ENCODE measurements around the gene SRL.
"Not testable (repeated sequence)": the region's sequence is repeated elsewhere in the genome, so short reads cannot be mapped to it uniquely, and the experiment has no call there.

SRL gene

GRCh38 chr16:4261557-4262172 lies 19.8 kb upstream of the SRL start:
- DNase-seq (ENCODE audit: low read depth in 3 of 3) = peak in 1 of 3 experiments; percentile 18

- DNase-seq (ENCODE audit: low read depth in 3 of 3) = no peak
Observed at GRCh38 chr16:4260360-4260759, 18.5 kb upstream of the SRL start.

- no peak for DNase-seq (ENCODE audit: low read depth in 3 of 3)
Observed at GRCh38 chr16:4257646-4258556, 16.0 kb upstream of the SRL start.

GRCh38 chr16:4253394-4254150 lies 11.7 kb upstream of the SRL start:
- DNase-seq (ENCODE audit: low read depth in 3 of 3) = peak; percentile 99

- DNase-seq (ENCODE audit: low read depth in 3 of 3) = not testable (repeated sequence)
Observed at GRCh38 chr16:4253012-4253393, 11.1 kb upstream of the SRL start.

GRCh38 chr16:4249530-4250308 lies 7.8 kb upstream of the SRL start:
- DNase-seq (ENCODE audit: low read depth in 3 of 3) = no peak

GRCh38 chr16:4247460-4247784 lies 5.5 kb upstream of the SRL start:
- DNase-seq (ENCODE audit: low read depth in 3 of 3) = no peak

- DNase-seq (ENCODE audit: low read depth in 3 of 3) = no peak
Observed at GRCh38 chr16:4246777-4247459, 5.0 kb upstream of the SRL start.

GRCh38 chr16:4245077-4245791 lies 3.4 kb upstream of the SRL start:
- DNase-seq (ENCODE audit: low read depth in 3 of 3) = no peak

GRCh38 chr16:4244254-4245076 lies 2.6 kb upstream of the SRL start:
- DNase-seq (ENCODE audit: low read depth in 3 of 3) = no peak

- DNase-seq (ENCODE audit: low read depth in 3 of 3) = no peak
Observed at GRCh38 chr16:4241258-4241927, 487 bp downstream of the SRL start.

GRCh38 chr16:4240624-4241023 lies 1.3 kb downstream of the SRL start:
- no peak for DNase-seq (ENCODE audit: low read depth in 3 of 3)

GRCh38 chr16:4239682-4240175 lies 2.2 kb downstream of the SRL start:
- DNase-seq (ENCODE audit: low read depth in 3 of 3) = no peak

- DNase-seq (ENCODE audit: low read depth in 3 of 3) = no peak
Observed at GRCh38 chr16:4239020-4239419, 2.9 kb downstream of the SRL start.

GRCh38 chr16:4233431-4233830 lies 8.4 kb downstream of the SRL start:
- no peak for DNase-seq (ENCODE audit: low read depth in 3 of 3)

GRCh38 chr16:4232541-4233386 lies 9.1 kb downstream of the SRL start:
- DNase-seq (ENCODE audit: low read depth in 3 of 3) = no peak

GRCh38 chr16:4231886-4232285 lies 10.0 kb downstream of the SRL start:
- DNase-seq (ENCODE audit: low read depth in 3 of 3) = no peak

GRCh38 chr16:4231367-4231766 lies 10.5 kb downstream of the SRL start:
- DNase-seq (ENCODE audit: low read depth in 3 of 3) = no peak
